Common myeloid progenitor, CD34-positive (primary cell): Measurements from ENCODE around the gene AEBP1.

Experiments used
- CTCF ChIA-PET: fragments of 350-600 bp; sonication (Branson Sonifier 250); formaldehyde crosslinking; loops from one replicate; lab custom pipeline; 2021; ENCODE audit warnings: antibody characterized with exemption; lab: Charles Lee
- POLR2A ChIA-PET: fragments of 350-600 bp; sonication (Branson Sonifier 250); formaldehyde crosslinking; loops from one replicate; lab custom pipeline; 2021; ENCODE audit warnings: antibody characterized with exemption; lab: Charles Lee
- DNase-seq, 3 donors: peaks; one replicate each; pipeline versions ENCODE4 v3.0.0 to v3.0.0-alpha.2; 2013
- H3K27ac ChIP-seq, 2 experiments: 1 replicate in 1 of 2; 2 replicates in 1 of 2; pipeline ENCODE4 v1.7.0; 2013; ENCODE audit warnings: inconsistent platforms in 2 of 2, low read length in 2 of 2, mild to moderate bottlenecking in 2 of 2, low read depth in 1 of 2, moderate library complexity in 1 of 2; ENCODE audit not compliant: severe bottlenecking in 2 of 2, insufficient read depth in 1 of 2, poor library complexity in 1 of 2
- H3K27me3 ChIP-seq, 5 experiments: replicated peaks in 2 of 5; 1 replicate in 3 of 5; 2 replicates in 2 of 5; pipeline versions ENCODE4 v1.6.1 to v1.7.0; 2013; ENCODE audit warnings: low read length in 4 of 5, mild to moderate bottlenecking in 2 of 5, moderate library complexity in 2 of 5, inconsistent platforms in 1 of 5; ENCODE audit not compliant: insufficient read depth in 5 of 5, control insufficient read depth in 4 of 5
- H3K36me3 ChIP-seq, 4 experiments: 1 replicate in 2 of 4; 2 replicates in 2 of 4; pipeline versions ENCODE4 v1.6.1 to v1.7.0; 2013; ENCODE audit warnings: low read length in 3 of 4, control low read depth in 1 of 4, mild to moderate bottlenecking in 1 of 4; ENCODE audit not compliant: control insufficient read depth in 4 of 4, insufficient read depth in 4 of 4
- H3K4me1 ChIP-seq, 4 experiments: 1 replicate in 3 of 4; 2 replicates in 1 of 4; pipeline versions ENCODE4 v1.6.1 to v1.7.1; 2013; ENCODE audit warnings: low read length in 3 of 4, mild to moderate bottlenecking in 3 of 4, control low read depth in 1 of 4, inconsistent platforms in 1 of 4, moderate library complexity in 1 of 4; ENCODE audit not compliant: control insufficient read depth in 4 of 4, insufficient read depth in 4 of 4; ENCODE audit errors: control extremely low read depth in 1 of 4
- H3K4me3 ChIP-seq, 7 experiments: 1 replicate in 4 of 7; 2 replicates in 3 of 7; pipeline versions ENCODE4 v1.5.1 to v1.7.0; 2013; ENCODE audit warnings: mild to moderate bottlenecking in 7 of 7, low read length in 6 of 7, moderate library complexity in 6 of 7, inconsistent platforms in 2 of 7, low read depth in 2 of 7, control low read depth in 1 of 7; ENCODE audit not compliant: insufficient read depth in 4 of 7, control insufficient read depth in 1 of 7; ENCODE audit errors: extremely low read depth in 1 of 7
- H3K9me3 ChIP-seq, 5 experiments: 1 replicate in 4 of 5; 2 replicates in 1 of 5; pipeline versions ENCODE4 v1.6.1 to v1.7.1; 2013; ENCODE audit warnings: low read length in 4 of 5, mild to moderate bottlenecking in 2 of 5, inconsistent platforms in 1 of 5, low read depth in 1 of 5, moderate library complexity in 1 of 5; ENCODE audit not compliant: control insufficient read depth in 4 of 5, insufficient read depth in 2 of 5; ENCODE audit errors: control extremely low read depth in 1 of 5
- WGBS: methylation state at CpG from one replicate; pipeline ENCODE4 v1.1.5; 2013; ENCODE audit not compliant: insufficient coverage; 5-methylcytosine and 5-hydroxymethylcytosine counted together

Gene AEBP1

DNA sequence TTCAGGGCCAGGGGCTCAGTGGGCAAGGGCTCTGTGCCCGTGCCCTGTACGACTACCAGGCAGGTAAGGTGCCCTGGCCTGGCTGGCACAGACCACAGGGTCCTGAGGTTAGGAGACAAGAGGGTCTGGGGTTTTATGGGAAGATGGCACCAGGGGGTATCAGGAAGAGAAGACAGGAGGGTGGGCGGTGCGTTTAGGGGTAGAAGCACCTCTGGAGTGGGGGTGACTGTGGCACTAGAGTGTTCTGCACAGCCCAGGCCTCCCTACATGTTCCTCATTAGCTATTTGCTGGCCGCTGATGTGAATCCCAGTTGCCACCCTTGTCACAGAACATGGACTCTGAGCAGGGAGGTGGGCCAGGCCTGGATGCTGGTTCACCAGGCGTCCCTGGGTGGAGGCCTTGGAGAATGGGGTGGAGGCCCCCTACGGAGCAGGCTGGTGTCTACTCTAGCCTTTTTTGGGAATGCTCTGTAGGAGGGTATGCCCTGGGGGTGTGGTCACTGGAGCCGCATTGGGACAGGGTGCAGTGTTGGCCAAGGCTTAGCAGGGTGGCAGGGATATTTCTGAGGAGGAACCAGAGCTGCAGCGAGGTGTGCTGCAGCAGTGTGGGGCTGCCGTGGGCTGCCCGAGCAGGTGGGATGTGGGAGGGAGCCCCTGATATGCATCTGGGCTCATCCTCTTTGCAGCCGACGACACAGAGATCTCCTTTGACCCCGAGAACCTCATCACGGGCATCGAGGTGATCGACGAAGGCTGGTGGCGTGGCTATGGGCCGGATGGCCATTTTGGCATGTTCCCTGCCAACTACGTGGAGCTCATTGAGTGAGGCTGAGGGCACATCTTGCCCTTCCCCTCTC is 43.8 kb upstream of the AEBP1 start:
- peaks cover 0 to 10% (median 3%) of the 10 kb centered on the region in 5 experiments for H3K27me3 ChIP-seq
- H3K27ac ChIP-seq: no peak overlapping the region
- no peak overlapping the region for H3K4me3 ChIP-seq
- peaks cover 0 to 3% (median 1%) of the 10 kb centered on the region in 4 experiments for H3K4me1 ChIP-seq
- no peaks in the 10 kb centered on the region for H3K9me3 ChIP-seq
- no peak for DNase-seq
- CTCF ChIA-PET: interaction anchor here (2.3 to 2.4 kb wide), 2 partner anchors 12 to 13 kb away, joined by 5 to 11 read pairs; no protein-coding TSS in a partner anchor
- H3K36me3 ChIP-seq: peaks cover 14 to 73% (median 63%) of the 10 kb centered on the region in 4 experiments
- WGBS: 94% methylated on average over 20 of the region's 21 CpGs
- POLR2A ChIA-PET: no interaction called here

DNA sequence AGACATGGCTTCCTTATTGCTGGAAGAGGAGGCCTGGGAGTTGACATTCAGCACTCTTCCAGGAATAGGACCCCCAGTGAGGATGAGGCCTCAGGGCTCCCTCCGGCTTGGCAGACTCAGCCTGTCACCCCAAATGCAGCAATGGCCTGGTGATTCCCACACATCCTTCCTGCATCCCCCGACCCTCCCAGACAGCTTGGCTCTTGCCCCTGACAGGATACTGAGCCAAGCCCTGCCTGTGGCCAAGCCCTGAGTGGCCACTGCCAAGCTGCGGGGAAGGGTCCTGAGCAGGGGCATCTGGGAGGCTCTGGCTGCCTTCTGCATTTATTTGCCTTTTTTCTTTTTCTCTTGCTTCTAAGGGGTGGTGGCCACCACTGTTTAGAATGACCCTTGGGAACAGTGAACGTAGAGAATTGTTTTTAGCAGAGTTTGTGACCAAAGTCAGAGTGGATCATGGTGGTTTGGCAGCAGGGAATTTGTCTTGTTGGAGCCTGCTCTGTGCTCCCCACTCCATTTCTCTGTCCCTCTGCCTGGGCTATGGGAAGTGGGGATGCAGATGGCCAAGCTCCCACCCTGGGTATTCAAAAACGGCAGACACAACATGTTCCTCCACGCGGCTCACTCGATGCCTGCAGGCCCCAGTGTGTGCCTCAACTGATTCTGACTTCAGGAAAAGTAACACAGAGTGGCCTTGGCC is 43.0 kb upstream of the AEBP1 start:
- Histone ChIP-seq H3K27me3 (peaks cover 0 to 13% (median 8%) of the 10 kb centered on the region in 5 experiments), H3K4me3 (no peak overlapping the region), H3K36me3 (peaks cover 11 to 66% (median 60%) of the 10 kb centered on the region in 4 experiments), H3K9me3 (no peaks in the 10 kb centered on the region), H3K4me1 (peaks cover 0 to 11% (median 6%) of the 10 kb centered on the region in 4 experiments), H3K27ac (no peak overlapping the region)
- ChIA-PET CTCF (interaction anchor here (0.8 to 2.4 kb wide), 3 partner anchors 10 to 14 kb away, joined by 3 to 11 read pairs (median 5); no protein-coding TSS in a partner anchor), POLR2A (no interaction called here)
- WGBS: 89% methylated on average over 7 of the region's 8 CpGs
- no peak for DNase-seq

DNA sequence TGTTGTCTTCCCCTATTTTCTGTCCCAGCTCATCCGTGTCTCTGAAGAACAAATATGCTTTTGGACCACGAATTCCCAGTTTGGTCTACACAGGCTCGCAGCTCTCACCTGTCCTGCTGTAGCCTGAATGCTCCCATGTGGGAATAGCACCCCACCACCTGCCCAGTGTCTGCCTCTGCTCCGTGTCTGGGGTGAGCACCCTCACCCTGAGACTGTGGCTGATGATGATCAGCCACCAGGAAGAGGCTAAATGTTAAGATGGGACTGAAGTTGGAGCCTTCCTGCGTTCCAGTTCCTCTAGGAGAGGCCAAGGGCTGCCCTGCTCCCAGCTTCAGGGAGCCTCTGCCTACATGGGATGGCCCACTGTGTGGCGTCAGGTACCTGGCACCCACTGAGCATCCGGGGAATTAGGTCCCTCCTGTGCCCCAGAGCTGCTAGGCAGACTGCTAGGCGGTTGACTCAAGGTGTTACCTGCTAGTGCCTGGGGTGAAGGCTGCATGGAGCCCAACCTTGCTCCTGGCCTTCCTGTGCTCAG is 42.4 kb upstream of the AEBP1 start:
- no peak for DNase-seq
- 99% methylated on average over 8 of the region's 8 CpGs for WGBS
- POLR2A ChIA-PET: no interaction called here
- H3K4me1 ChIP-seq: peaks cover 0 to 16% (median 11%) of the 10 kb centered on the region in 4 experiments
- no peaks in the 10 kb centered on the region for H3K9me3 ChIP-seq
- peaks cover 10 to 60% (median 54%) of the 10 kb centered on the region in 4 experiments for H3K36me3 ChIP-seq
- no peak overlapping the region for H3K27ac ChIP-seq
- no peak overlapping the region for H3K4me3 ChIP-seq
- peaks cover 0 to 13% (median 8%) of the 10 kb centered on the region in 5 experiments for H3K27me3 ChIP-seq
- CTCF ChIA-PET: interaction anchor here (0.8 to 2.4 kb wide), 3 partner anchors 9 to 14 kb away, joined by 3 to 11 read pairs (median 5); no protein-coding TSS in a partner anchor

- no peaks in the 10 kb centered on the region for H3K9me3 ChIP-seq
- WGBS: 85% methylated on average over 10 of the region's 11 CpGs
- H3K4me3 ChIP-seq: no peak overlapping the region
- peaks cover 5 to 54% (median 48%) of the 10 kb centered on the region in 4 experiments for H3K36me3 ChIP-seq
- ChIA-PET CTCF (interaction anchor here (2.3 to 2.4 kb wide), 2 partner anchors 10 to 15 kb away, joined by 5 to 11 read pairs; no protein-coding TSS in a partner anchor), POLR2A (no interaction called here)
- H3K4me1 ChIP-seq: peaks cover 0 to 16% (median 11%) of the 10 kb centered on the region in 4 experiments
- H3K27ac ChIP-seq: no peak overlapping the region
- peaks cover 0 to 13% (median 8%) of the 10 kb centered on the region in 5 experiments for H3K27me3 ChIP-seq
- no peak for DNase-seq
Observed at GRCh38 chr7:44062180-44062902, 41.8 kb upstream of the AEBP1 start.

DNA sequence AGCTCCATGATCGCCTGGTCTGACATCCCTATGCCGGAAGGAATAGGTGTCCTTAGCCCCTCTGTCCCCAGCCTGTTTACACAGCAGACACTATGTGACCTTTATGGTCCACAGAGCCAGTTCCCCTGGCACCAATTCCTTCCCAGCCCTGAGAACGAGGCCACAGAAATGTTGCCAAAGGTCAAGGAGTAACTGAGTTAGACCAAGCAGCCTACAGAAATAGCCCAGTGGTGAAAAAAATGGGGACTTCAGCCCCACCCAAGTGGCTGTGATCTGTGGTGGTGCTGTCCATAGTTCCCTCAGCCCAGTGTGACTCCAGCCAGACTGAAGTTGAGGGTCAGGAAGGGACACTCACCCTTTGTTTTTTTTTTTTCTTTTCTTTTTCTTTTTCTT is 41.2 kb upstream of the AEBP1 start:
- DNase-seq: no peak
- no peak overlapping the region for H3K4me3 ChIP-seq
- peaks cover 5 to 48% (median 43%) of the 10 kb centered on the region in 4 experiments for H3K36me3 ChIP-seq
- no peak overlapping the region for H3K27ac ChIP-seq
- POLR2A ChIA-PET: no interaction called here
- CTCF ChIA-PET: interaction anchor here (1.5 to 2.4 kb wide), 3 partner anchors 10 to 15 kb away, joined by 5 to 11 read pairs (median 7); no protein-coding TSS in a partner anchor
- H3K4me1 ChIP-seq: peaks cover 0 to 16% (median 11%) of the 10 kb centered on the region in 4 experiments
- WGBS: 94% methylated on average over 2 of the region's 3 CpGs
- peaks cover 0 to 13% (median 8%) of the 10 kb centered on the region in 5 experiments for H3K27me3 ChIP-seq
- H3K9me3 ChIP-seq: no peaks in the 10 kb centered on the region

DNA sequence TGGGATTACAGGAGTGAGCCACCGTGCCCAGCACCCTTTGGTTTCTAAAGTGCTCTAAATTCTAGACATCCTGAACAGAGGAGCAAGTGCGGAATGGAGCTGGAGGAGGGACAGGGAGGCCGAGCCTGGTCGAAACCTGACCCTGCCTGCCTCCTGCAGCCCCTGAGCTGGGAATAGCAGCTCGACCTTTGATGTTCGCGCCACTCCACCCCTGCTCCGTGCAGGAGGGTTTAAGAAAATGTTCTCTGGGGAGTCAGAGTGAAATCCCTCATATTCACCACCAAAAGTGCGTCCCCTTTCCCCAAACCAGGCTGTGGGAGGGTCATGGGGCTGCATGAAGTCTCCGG is 40.6 kb upstream of the AEBP1 start:
- peaks cover 5 to 42% (median 36%) of the 10 kb centered on the region in 4 experiments for H3K36me3 ChIP-seq
- ChIA-PET CTCF (interaction anchor here (0.7 to 1.5 kb wide), 3 partner anchors 9 to 21 kb away, joined by 3 to 7 read pairs (median 3); no protein-coding TSS in a partner anchor), POLR2A (no interaction called here)
- no peaks in the 10 kb centered on the region for H3K9me3 ChIP-seq
- no peak overlapping the region for H3K4me3 ChIP-seq
- H3K27ac ChIP-seq: no peak overlapping the region
- no peak for DNase-seq
- WGBS: 95% methylated on average over 4 of the region's 10 CpGs
- H3K27me3 ChIP-seq: peaks cover 0 to 13% (median 8%) of the 10 kb centered on the region in 5 experiments
- peaks cover 0 to 16% (median 11%) of the 10 kb centered on the region in 4 experiments for H3K4me1 ChIP-seq
